Cardiac muscle cell (in vitro differentiated cells and primary cell): ENCODE data around the gene LMO4. TPM values are rescaled to one million over a fixed set of nuclear protein-coding genes. Genes with fewer than 3 reads are reported as not detected.

ENCODE experiments used
- DNase-seq, 2 donors: peaks; one replicate each; pipeline versions ENCODE4 v3.0.0 to v3.0.0-alpha.2; 2010 to 2017; ENCODE audit warnings: low read depth in 1 of 2, low spot score in 1 of 2
- H3K27ac ChIP-seq: fragments of 200-600 bp; sonication (generic); 2 replicates; pipeline ENCODE4 v1.5.1; 2016
- H3K27me3 ChIP-seq: fragments of 200-600 bp; sonication (generic); 2 replicates; pipeline ENCODE4 v1.6.0; 2016; ENCODE audit warnings: control low read depth
- H3K36me3 ChIP-seq: fragments of 200-600 bp; sonication (generic); 2 replicates; pipeline ENCODE4 v1.5.1; 2016; ENCODE audit warnings: control low read depth
- H3K4me1 ChIP-seq: fragments of 200-600 bp; sonication (generic); 2 replicates; pipeline ENCODE4 v1.8.1; 2017; ENCODE audit warnings: low read depth, mild to moderate bottlenecking, mixed run types
- H3K4me3 ChIP-seq: fragments of 200-600 bp; sonication (generic); 2 replicates; pipeline ENCODE4 v1.5.1; 2016; ENCODE audit warnings: mild to moderate bottlenecking
- H3K9me3 ChIP-seq: fragments of 200-600 bp; sonication (generic); 2 replicates; pipeline ENCODE4 v1.5.1; 2017; ENCODE audit warnings: low read depth, mild to moderate bottlenecking, control low read depth
- polyA plus RNA-seq: library from polyadenylated mRNA; unstranded; fragments of >200 nt; fragmentation: Nextera tagmentation; extraction: Ambion mirVana; gene quantifications from 2 replicates; pipeline ENCODE4 v1.2.1, GENCODE V29; 2016
- total RNA-seq: library from RNA; depleted of rRNA; stranded (reverse); fragments of >200 nt; gene quantifications from 2 replicates; pipeline ENCODE4 v1.2.3, GENCODE V29; 2016
- TF ChIP-seq, protein P1 (sequence below): IDR thresholded peaks from 2 replicates; pipeline ENCODE4 v1.5.1; 2012; ENCODE audit warnings: low read depth, mild to moderate bottlenecking, low read length

Gene LMO4
- total and polyA plus RNA-seq, 2 experiments from 2014 or later = 53.3 to 126 TPM

DNA sequence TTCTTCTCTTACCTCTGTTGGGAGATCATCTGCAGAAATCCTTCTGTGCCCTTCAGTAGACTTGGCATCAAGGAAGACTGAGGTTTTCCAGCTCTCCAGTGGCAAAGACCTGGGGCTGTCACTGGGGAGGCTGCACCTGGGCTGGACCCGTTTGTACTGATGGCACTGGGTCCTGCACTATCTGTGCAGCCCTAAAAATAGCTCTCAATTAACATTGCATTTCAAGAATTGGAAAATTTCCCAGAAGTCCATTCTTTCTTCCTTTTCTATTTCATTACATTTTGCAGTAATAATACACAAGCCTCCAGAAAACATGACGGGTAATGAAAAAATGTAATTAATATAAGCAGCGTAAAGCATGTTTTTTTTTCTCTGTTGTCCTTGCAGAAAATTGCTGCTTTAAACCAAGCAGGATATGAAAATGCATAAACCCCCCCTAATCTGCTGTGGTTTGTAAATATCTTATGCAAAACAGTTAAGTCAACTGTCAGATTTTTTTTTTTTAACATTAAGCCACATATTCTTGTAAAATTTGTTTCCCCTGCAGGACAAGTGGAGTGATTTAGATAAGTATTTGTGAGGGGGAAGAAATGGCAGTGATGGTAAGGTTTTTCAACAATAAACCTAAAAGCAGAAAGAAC lies 64.9 kb downstream of the LMO4 start:
- Histone ChIP-seq H3K36me3 (no peaks in the 10 kb centered on the region), H3K4me1 (peaks cover 3% of the 10 kb centered on the region), H3K27me3 (no peaks in the 10 kb centered on the region), H3K4me3 (no peak overlapping the region), H3K9me3 (no peaks in the 10 kb centered on the region), H3K27ac (no peak overlapping the region)
- TF ChIP-seq, protein P1, sequence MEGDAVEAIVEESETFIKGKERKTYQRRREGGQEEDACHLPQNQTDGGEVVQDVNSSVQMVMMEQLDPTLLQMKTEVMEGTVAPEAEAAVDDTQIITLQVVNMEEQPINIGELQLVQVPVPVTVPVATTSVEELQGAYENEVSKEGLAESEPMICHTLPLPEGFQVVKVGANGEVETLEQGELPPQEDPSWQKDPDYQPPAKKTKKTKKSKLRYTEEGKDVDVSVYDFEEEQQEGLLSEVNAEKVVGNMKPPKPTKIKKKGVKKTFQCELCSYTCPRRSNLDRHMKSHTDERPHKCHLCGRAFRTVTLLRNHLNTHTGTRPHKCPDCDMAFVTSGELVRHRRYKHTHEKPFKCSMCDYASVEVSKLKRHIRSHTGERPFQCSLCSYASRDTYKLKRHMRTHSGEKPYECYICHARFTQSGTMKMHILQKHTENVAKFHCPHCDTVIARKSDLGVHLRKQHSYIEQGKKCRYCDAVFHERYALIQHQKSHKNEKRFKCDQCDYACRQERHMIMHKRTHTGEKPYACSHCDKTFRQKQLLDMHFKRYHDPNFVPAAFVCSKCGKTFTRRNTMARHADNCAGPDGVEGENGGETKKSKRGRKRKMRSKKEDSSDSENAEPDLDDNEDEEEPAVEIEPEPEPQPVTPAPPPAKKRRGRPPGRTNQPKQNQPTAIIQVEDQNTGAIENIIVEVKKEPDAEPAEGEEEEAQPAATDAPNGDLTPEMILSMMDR = no peak
- no peak for DNase-seq

DNA sequence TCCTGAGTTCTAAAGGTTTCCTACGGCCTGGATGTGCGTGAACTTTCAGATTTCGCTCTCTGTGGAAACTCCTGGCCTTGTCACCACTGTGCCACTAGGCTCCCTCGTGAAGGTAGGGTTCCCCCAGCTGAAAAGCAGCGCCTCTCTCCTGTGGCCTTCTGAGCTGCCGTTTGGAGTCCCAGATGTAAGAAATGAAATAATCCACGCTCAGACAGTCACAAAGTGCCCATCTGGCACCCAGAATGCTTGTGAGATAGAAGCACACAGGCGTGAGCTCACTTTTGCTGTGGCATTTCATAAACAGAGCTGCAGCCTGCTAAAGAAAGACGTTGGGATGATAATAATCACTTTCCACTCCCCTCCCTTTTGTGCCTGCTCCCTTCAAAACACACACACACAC lies 65.8 kb downstream of the LMO4 start:
- TF ChIP-seq, protein P1 = no peak
- H3K27ac ChIP-seq = no peak overlapping the region
- DNase-seq = peak in 1 of 2 donors; percentile 4

DNA sequence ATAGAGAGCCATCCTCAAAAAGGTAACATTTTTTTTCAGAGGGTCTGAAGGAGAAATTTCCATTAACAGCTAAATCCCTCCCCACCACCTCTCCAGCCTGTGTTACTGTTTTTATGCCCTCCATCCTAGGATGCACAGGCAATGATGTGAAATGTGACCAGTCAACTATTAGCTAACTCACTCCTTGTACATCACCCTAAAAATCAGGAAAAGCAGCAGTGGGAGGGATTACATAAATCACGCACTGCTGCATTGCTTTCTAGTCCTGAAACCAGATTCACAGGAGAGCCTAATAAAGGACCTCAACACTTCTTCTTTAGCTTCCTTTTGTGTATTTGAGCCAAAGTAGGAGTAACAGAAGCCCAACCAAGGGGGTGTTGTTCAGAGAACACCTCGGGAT lies 66.3 kb downstream of the LMO4 start:
- TF ChIP-seq, protein P1 = no peak
- H3K4me3 ChIP-seq = no peak overlapping the region
- no peaks in the 10 kb centered on the region for H3K27me3 ChIP-seq
- no peak overlapping the region for H3K27ac ChIP-seq
- no peaks in the 10 kb centered on the region for H3K9me3 ChIP-seq
- DNase-seq = no peak
- H3K4me1 ChIP-seq = peaks cover 3% of the 10 kb centered on the region
- no peaks in the 10 kb centered on the region for H3K36me3 ChIP-seq

More for the DNA sequence above, 65.8 kb downstream of the LMO4 start:
- Histone ChIP-seq H3K9me3 (no peaks in the 10 kb centered on the region), H3K27me3 (no peaks in the 10 kb centered on the region), H3K4me1 (peaks cover 3% of the 10 kb centered on the region), H3K36me3 (no peaks in the 10 kb centered on the region), H3K4me3 (no peak overlapping the region)
